ENCODE data around the gene TXNDC2.

The TXNDC2 gene

DNA sequence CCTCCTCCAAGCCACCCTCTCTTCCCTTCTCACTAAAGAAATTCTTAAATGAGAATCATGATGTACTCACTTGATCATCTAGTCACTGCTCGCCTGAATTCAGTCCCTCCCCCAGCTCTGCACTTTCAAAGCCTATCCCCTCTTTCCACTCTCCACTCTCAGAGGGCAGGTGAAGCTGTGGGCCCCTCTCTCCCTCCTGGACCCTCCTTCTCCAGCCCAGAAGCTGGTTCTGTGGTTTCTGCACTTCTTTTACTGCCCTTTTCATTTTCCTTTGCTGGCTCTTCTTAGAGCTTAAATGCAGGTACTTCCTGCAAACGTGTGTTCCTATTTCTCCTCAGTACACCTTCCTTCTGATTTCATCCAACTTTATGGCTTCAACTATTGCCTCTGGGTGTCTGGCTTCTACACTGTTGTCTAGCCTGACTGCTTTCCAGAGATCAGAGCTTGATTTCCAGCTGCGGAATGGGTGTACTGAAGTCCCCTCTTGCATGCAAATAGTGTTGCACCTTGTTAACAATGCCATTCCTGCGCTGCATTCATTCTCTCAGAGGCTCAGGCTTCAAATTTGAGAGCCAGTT, 15.3 kb upstream of the TXNDC2 start:
- Histone ChIP-seq H3K4me2 (ENCODE audit: low read depth, low read length) (no peak overlapping the region), H3K27ac (ENCODE audit: low read length) (no peak overlapping the region), H2AFZ (ENCODE audit: low read length) (no peak overlapping the region), H3K9me3 (replicated peaks; ENCODE audit: insufficient read depth, low read length) (no peaks in the 10 kb centered on the region), H4K20me1 (ENCODE audit: insufficient read depth, low read length) (no peaks in the 10 kb centered on the region), H3K36me3 (replicated peaks; ENCODE audit: insufficient read depth, low read length) (no peaks in the 10 kb centered on the region), H3K4me3 (ENCODE audit: low read length) (no peak overlapping the region), H3F3A (ENCODE audit: insufficient read depth, low read length) (no peaks in the 10 kb centered on the region), H3K4me1 (ENCODE audit: low read length) (no peaks in the 10 kb centered on the region), H3K79me2 (ENCODE audit: low read length) (no peaks in the 10 kb centered on the region), H3K27me3 (replicated peaks; ENCODE audit: insufficient read depth, low read length) (no peaks in the 10 kb centered on the region), H3K9me2 (replicated peaks; ENCODE audit: insufficient read depth, low read length) (no peaks in the 10 kb centered on the region), H3K9ac (ENCODE audit: low read length) (no peak overlapping the region)
- DNase-seq, result no peak
- TF ChIP-seq EZH2 (optimal IDR thresholded peaks at IDR 0.05; ENCODE audit: low read depth, low read length) (no peak), EZH2phosphoT487 (IDR thresholded peaks at IDR 0.05; ENCODE audit: low read length) (no peak), CTCF (IDR thresholded peaks at IDR 0.05; ENCODE audit: low read length) (no peak)

DNA sequence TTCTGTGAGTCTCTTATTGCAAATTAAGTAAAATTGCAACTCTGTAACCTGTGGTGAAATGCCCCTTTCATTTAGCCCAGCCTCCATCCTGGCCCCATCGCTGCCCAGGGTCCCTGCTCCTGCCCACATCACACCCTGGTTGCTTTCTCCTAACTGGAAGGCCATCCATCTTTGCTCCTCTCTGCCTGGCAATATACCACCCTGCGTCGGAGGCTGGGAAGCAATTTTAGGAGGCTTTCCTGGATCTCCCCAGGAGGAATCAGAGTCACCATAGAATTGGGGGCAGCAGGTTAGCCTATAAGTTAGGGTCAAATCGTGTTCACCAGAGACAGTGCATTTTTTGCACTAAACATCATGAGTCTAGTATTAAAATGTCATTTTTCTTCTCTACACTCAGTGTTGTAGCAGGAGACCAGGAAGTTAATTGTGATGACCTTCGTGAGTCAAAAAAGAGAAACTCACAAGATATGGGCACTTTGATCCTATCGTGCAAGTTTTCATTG, 14.5 kb upstream of the TXNDC2 start:
- H3K36me3 ChIP-seq (replicated peaks; ENCODE audit: insufficient read depth, low read length), result no peaks in the 10 kb centered on the region
- no peak overlapping the region for H3K27ac ChIP-seq (ENCODE audit: low read length)
- H3K9ac ChIP-seq (ENCODE audit: low read length), result no peak overlapping the region
- TF ChIP-seq CTCF (IDR thresholded peaks at IDR 0.05; ENCODE audit: low read length) (no peak), EZH2 (optimal IDR thresholded peaks at IDR 0.05; ENCODE audit: low read depth, low read length) (no peak), EZH2phosphoT487 (IDR thresholded peaks at IDR 0.05; ENCODE audit: low read length) (no peak)
- H4K20me1 ChIP-seq (ENCODE audit: insufficient read depth, low read length), result no peaks in the 10 kb centered on the region
- H3K9me2 ChIP-seq (replicated peaks; ENCODE audit: insufficient read depth, low read length), result no peaks in the 10 kb centered on the region
- no peak for DNase-seq
- no peak overlapping the region for H3K4me3 ChIP-seq (ENCODE audit: low read length)
- peaks cover 1% of the 10 kb centered on the region for H3F3A ChIP-seq (ENCODE audit: insufficient read depth, low read length)
- H3K9me3 ChIP-seq (replicated peaks; ENCODE audit: insufficient read depth, low read length), result no peaks in the 10 kb centered on the region
- no peak overlapping the region for H2AFZ ChIP-seq (ENCODE audit: low read length)
- peaks cover 2% of the 10 kb centered on the region; the same call in 1 of the 2 replicates for H3K4me1 ChIP-seq (ENCODE audit: low read length)
- H3K27me3 ChIP-seq (replicated peaks; ENCODE audit: insufficient read depth, low read length), result no peaks in the 10 kb centered on the region
- no peak overlapping the region for H3K4me2 ChIP-seq (ENCODE audit: low read depth, low read length)
- H3K79me2 ChIP-seq (ENCODE audit: low read length), result no peaks in the 10 kb centered on the region

- Histone ChIP-seq H3K4me3 (ENCODE audit: low read length) (no peak overlapping the region), H3K36me3 (replicated peaks; ENCODE audit: insufficient read depth, low read length) (no peaks in the 10 kb centered on the region), H3K4me1 (ENCODE audit: low read length) (peaks cover 12% of the 10 kb centered on the region), H3F3A (ENCODE audit: insufficient read depth, low read length) (peaks cover 17% of the 10 kb centered on the region), H3K9ac (ENCODE audit: low read length) (no peak overlapping the region), H3K27ac (ENCODE audit: low read length) (no peak overlapping the region), H3K79me2 (ENCODE audit: low read length) (no peaks in the 10 kb centered on the region), H3K9me3 (replicated peaks; ENCODE audit: insufficient read depth, low read length) (no peaks in the 10 kb centered on the region), H4K20me1 (ENCODE audit: insufficient read depth, low read length) (no peaks in the 10 kb centered on the region), H2AFZ (ENCODE audit: low read length) (no peak overlapping the region), H3K9me2 (replicated peaks; ENCODE audit: insufficient read depth, low read length) (no peaks in the 10 kb centered on the region), H3K4me2 (ENCODE audit: low read depth, low read length) (no peak overlapping the region), H3K27me3 (replicated peaks; ENCODE audit: insufficient read depth, low read length) (no peaks in the 10 kb centered on the region)
- TF ChIP-seq EZH2 (optimal IDR thresholded peaks at IDR 0.05; ENCODE audit: low read depth, low read length) (no peak), CTCF (IDR thresholded peaks at IDR 0.05; ENCODE audit: low read length) (no peak), EZH2phosphoT487 (IDR thresholded peaks at IDR 0.05; ENCODE audit: low read length) (no peak)
- no peak for DNase-seq
Measured at GRCh38 chr18:9872823-9873222, 12.9 kb upstream of the TXNDC2 start.
